Measurements from ENCODE around the gene MYORG.

- peak; percentile 36 to 81 (median 74) for TF ChIP-seq CTCF (IDR thresholded peaks at IDR 0.05)
- no peak for TF ChIP-seq POLR2A (IDR thresholded peaks at IDR 0.05)
These were observed 44.4 kb downstream of the MYORG start for GRCh38 chr9:34332076-34332964.
